Measurements from ENCODE around the gene KCNAB1. TPM values are rescaled to one million over a fixed set of nuclear protein-coding genes. Genes with fewer than 3 reads are reported as not detected.

KCNAB1 gene
- total RNA-seq (2022; extraction: Qiagen RNA extraction), result not detected in 5 replicates

GRCh38 chr3:156120528-156121251, at the start of gene KCNAB1:
Gene KCNAB1 (plus strand): TSS chr3:156120578.

DNA sequence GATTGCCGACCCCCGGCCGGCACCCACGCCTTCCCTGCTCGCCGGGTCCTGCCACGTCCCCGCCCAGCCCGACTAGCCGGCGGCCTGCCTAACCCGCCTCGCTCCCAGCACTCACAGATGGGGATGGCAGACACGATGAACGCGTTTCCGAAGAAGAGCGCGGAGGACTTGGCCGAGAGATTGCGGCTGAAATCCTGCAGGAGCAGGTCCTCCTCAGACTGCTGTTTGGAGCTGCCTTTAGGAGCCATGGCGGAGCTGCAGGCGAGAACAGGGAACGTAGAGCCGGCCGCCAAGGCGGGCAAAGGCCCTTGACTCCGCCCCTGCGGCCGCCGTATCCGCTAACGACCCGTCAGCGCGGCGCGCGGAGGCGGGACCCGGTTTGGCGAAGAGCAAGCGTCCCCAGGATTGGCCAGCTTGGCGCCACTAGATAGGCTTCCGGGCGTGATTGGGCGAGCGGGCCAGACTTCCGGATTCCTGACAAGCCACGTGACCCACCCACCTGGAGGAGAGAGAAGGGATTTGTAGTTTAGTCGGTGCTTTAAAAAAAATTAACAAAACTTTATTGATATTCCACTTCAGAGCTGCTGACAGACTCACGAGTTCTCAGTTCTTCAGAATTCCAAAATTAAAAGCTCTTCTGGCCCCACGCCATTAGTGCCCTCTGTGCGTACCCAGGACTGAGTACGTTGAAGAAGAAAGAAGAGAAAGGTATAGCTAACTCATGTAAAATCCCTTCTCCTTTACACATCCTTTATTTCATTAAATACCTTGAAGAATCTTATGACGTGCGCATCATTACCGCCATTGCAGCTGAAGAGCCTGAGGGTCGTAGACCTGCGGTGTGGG, 434.7 kb downstream of the KCNAB1 start, which contains the start of gene SSR3:
SSR3 (minus strand) TSS at position 276 of the 846 bp plus-strand sequence; CDS start at position 248, 28 bp downstream.

Other genes with a start within 250 kb of the KCNAB1 start
- gene GMPS, start 249.9 kb upstream of the KCNAB1 start, total RNA-seq (2022; extraction: Qiagen RNA extraction), result 74.1 to 103 TPM (median 78.9 TPM) in 5 replicates

All from A549 treated with Mapracorat at 1 μM for 4 hours (cell line).